ENCODE measurements around the gene DHCR7.
A peak's percentile ranks its signal among the peaks of the same experiment; 100 is the strongest.

The DHCR7 gene

GRCh38 chr11:71456294-71456693 lies 8.1 kb upstream of the DHCR7 start:
- no peak for DNase-seq

- DNase-seq: no peak
These were observed 6.4 kb upstream of the DHCR7 start for GRCh38 chr11:71454470-71455113.

DNA sequence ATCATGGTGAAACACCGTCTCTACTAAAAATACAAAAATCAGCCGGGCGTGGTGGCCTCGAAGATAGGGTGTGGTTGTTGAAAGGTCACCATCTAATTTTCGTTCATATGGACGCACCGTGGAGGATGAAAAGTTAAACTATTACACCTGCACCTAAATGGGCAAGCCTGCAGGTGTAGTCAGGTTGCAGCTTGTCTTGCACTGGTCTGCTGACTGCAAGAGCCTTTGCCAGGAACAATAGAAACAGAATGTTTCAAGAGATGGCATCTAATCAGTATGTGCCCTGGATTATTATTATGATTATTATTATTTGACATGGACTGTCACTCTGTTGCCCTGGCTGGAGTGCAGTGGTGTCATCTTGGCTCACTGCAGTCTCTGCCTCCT lies 5.7 kb upstream of the DHCR7 start:
- DNase-seq: no peak

- DNase-seq: peak; percentile 96
These were observed 5.1 kb upstream of the DHCR7 start, which contains the start of gene NADSYN1 for GRCh38 chr11:71453037-71453917. NADSYN1 (plus strand) TSS chr11:71453203; CDS start chr11:71453297, 94 bp downstream.

- DNase-seq: peak; percentile 47
These were observed 4.2 kb upstream of the DHCR7 start for GRCh38 chr11:71452199-71453036.

DNA sequence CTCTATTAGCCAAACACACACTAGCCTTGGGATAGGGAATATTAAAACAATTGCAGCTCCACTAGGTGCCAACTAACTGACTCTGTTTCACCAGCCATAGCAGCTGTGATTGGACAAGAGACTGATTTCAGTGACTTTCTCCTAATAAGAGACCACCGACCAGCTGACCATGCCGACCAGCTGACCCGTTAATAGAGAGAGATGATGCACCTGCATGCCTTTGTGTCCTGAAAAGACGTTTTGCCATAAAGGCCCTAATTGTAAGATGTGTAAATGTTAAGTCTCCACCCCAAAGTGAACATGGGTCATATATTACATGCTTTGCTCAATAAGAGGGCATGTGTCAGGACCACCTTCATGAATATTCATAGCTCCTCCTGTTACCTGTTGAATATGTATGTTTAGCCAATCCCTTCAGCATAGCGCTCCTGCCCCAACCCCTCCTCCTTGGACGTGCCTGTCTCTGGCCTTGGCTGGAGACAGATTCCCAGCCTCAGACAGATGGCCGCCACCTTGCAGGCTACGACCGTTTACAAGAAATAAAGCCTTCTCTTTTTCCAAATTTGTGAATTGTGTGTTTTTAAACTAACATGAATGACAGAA lies 3.5 kb upstream of the DHCR7 start:
- DNase-seq: peak; percentile 50

- DNase-seq: no peak
These were observed 2.7 kb upstream of the DHCR7 start for GRCh38 chr11:71450939-71451338.

GRCh38 chr11:71450507-71450906 lies 2.3 kb upstream of the DHCR7 start:
- DNase-seq: no peak

DNA sequence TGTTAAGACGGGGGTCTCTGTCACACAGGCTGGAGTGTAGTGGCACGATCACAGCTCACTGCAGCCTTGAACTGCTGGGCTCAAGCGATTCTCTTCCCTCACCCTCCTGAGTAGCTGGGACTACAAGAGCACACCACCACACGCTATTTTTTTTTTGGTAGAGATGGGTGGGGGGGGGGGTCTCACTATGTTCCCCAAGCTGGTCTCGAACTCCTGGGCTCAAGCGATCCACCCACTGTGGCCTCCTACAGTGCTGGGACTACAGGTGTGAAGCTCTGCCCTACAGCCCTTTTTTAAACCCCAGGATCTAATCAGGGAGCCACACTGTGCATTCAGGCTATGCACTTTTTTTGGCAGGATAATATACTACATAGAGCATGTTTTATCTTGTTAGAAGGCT lies 1.4 kb upstream of the DHCR7 start:
- no peak for DNase-seq

DNA sequence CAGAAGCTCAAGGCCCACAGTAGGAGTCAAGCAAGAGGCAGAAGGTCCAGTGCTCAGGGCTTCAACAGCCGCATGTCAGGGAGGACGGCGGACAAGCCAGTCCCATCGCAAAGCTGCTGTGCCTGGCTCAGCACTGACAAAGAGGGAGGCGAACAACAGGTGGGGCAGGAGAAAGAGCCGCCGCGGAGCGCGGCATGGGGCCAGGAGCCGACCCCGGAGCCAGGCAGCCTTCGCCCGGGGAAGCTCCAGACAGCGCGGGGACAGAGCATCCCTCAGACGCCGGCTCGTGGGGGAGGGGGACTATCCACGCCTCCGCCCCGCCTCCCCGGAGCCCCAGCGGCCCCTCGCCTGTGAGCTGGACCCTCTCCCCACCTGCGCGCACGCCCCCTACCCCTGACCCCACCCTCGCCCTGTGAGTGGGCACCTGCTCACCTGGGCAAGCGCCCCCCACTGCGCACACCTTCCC lies 369 bp downstream of the DHCR7 start:
- DNase-seq: no peak

- DNase-seq: no peak
These were observed 1.1 kb downstream of the DHCR7 start for GRCh38 chr11:71446942-71447688.

DNA sequence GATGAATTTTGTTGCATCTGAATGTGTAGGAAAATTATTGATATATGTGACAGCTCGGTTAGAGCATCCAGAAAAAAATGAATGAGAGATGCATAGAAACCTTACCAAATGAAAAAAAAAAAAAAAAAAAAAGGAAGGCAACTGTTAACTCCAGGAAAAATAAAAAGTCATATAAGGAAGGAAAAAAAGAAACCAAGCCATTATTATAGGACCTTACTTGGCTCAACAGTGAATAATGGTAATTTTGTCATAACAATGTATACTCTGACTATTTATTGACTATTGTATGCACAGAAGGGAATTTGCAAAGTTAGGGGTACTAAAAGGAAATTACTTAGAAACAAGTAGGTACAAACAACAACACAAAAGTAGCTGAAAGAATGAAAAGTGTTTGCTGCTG lies 2.0 kb downstream of the DHCR7 start:
- no peak for DNase-seq

DNA sequence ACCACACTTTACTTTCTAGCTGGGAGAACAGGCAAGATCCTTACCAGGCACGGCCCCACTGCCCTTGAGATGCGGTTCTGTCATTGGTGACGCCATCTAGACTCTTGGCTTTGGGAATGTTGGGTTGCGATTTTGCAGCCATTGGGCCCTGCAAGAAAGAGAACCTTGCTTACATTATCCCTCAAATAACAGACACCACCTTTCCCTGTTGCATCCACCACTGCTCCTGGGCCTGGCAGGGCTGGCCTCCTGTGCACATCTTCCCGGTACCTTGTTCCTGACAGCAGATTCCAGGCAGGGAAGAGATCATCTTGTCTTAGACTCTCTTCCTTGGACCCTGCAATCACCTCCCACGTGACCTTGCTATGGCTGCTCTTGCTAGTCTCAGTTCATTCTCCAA lies 3.4 kb downstream of the DHCR7 start:
- DNase-seq: no peak

DNA sequence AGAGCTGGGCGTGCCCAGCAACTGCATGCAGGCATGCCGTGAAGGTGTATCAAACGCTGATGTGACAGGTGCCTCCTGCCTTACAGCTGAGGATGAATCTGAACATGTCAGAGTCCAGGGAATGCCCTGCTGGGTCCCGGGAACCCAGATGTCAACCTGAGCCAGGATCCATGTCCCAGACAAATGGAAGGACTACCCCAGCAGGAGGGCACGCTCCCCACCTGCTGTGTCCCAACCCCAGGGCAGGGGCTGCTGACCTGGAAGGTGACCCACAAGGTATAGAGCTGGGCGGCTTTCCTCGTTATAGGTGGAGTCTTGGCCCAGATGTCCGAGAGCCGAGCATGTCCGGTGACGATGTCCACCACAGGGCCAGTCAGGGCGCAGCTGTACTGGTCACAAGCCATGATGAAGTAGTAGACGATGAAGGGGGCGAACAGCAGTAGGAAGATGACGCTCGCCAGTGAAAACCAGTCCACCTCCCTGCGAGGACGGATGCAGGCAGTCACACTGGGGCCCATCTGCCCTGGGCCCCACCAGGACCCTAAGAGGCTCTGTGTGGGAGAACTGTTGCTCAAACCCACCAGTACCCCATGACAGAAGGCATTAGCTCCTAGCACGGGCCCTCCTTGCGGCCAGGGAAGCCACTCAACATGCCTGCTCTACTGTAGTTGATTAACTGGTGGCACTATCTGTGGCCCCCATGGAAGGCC lies 4.3 kb downstream of the DHCR7 start:
- no peak for DNase-seq

DNA sequence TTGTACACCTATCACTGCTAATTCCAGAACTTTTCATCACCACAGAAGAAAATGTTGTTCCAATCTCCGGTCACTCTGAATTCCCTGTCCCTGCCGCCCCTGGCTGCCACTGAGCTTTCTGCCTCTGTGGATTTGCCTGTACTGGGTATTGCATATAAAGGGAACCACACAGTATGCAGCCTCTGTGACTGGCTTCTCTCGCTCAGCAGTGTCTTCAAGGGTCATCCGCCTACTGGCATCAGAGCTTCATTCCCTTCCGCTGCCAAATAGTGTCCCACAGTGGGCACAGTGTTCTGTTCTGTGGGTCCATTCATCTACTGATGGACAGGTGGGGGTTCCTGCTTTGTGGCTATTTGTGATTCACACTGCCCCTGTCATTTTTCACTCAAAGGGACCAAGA lies 5.3 kb downstream of the DHCR7 start:
- no peak for DNase-seq

DNA sequence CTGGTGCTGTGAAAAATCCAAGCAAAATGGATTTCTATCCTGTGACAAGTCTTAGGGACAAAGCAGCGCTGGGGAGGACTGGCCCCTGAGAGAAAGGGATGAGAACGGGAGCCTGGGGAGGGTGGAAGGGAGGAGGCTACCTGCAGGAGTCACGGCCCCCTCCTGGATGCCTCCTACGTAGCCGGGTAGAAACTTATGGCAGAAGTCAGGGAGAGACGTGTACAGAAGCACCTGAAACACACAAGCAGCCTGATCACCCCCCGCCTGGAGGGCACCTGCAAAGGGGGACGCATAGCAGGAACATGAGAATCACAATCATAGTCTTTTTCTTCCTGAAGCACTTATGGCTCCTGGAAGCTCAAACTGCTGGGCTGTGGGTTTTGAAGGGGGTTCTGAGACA lies 6.1 kb downstream of the DHCR7 start:
- no peak for DNase-seq

- no peak for DNase-seq
These were observed 6.9 kb downstream of the DHCR7 start for GRCh38 chr11:71441251-71441650.

- DNase-seq: no peak
These were observed 8.0 kb downstream of the DHCR7 start for GRCh38 chr11:71440021-71440755.

DNA sequence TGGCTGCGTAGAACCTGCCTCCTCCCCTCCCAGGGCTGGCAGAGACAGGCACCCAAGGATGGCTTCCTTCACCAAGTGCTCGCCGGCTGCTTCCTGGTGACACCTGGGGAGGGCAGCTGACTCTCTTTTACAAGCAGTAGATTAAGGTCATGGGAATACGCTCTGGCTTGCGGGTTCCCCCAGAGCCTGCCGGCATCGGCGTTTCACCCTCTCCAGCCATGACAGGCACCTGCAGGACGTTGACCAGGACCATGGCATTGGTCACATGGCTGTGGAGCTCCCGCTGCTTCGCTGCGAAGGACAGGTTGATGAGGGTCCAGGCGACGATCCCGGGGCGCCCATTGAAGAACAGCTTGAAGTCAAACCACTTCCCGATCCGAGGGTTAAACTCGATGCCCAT lies 9.5 kb downstream of the DHCR7 start:
- no peak for DNase-seq

DNA sequence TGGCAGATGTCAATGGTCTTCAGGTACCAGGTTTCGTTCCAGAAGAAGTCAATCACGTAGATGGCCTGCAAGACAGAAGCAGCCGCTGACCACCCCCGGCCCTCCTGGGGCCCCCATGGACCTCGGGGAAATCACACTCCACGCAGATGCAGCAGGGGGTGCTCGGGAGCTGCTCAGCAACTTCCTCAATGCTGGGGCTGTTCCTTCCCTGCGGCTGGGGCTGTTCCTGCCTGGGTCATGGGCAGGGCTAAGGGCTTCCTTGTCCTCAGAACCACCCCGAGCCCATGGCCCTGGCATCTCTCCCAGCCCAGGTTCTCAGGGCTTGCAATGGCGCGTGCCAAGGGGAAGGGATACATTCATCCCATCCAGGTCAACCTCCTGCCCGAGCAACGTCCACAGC lies 10.3 kb downstream of the DHCR7 start:
- no peak for DNase-seq

DNA sequence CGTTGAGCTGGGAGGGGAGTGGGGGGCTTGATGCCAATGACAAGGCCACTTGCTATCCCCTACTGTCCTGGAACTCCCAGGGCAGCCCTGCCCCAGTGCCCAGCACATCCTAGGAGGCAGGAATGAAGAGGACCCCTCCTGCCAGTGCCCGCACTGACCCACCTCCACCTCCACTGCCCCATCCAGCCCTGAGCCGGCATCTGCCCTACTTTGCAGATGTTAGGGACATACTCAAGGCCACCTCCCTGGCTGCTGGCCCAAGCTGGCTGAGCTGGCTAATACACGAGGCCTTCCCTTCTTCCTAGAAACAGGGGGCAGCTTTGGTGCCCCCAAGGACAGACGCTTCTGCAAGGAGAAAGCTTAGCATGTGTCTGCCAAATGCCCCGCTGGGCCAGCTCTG lies 10.8 kb downstream of the DHCR7 start:
- DNase-seq: no peak
